K562 (cell line): ENCODE results near the gene UCHL5. TPM values are rescaled to one million over a fixed set of nuclear protein-coding genes. Genes with fewer than 3 reads are reported as not detected.

ENCODE experiments used
- ATAC-seq: fragments of 200-7000 bp; cut with Tn5 transposase; 3 replicates; pipeline ENCODE4 v1.9.1; 2020; ENCODE audit warnings: moderate library complexity
- BruUV-seq: library from RNA; stranded (reverse); fragments of 400-500 nt; replicated peaks from 2 replicates; lab custom pipeline; 2021; lab: Mats Ljungman, UMichigan
- CTCF ChIA-PET: fragments of 300-600 bp; formaldehyde crosslinking; extraction: SDS; loops from one replicate; lab custom pipeline; 2021; ENCODE audit warnings: low intra/inter-chr PET ratio; lab: Yijun Ruan, JAX
- POLR2A ChIA-PET: fragments of 300-600, 350-650 bp; sonication (Branson Sonifier 250); formaldehyde crosslinking; extraction: SDS; loops from one replicate; lab custom pipeline; 2021; ENCODE audit warnings: antibody characterized with exemption, inconsistent platforms; lab: Yijun Ruan, JAX
- DNase-seq, 4 experiments: peaks; one replicate each; pipeline versions ENCODE4 v3.0.0 to v3.0.0-alpha.2; 2011 to 2018; ENCODE audit warnings: low spot score in 3 of 4, mixed read lengths in 3 of 4; ENCODE audit errors: extremely low read depth in 1 of 4
- FAIRE-seq: peaks from 2 replicates; lab custom pipeline; 2011; peaks lifted over from hg19 to GRCh38; lab: Jason Lieb, UNC
- H2AFZ ChIP-seq: 2 replicates; pipeline ENCODE4 v1.6.0; 2011; ENCODE audit warnings: low read depth, low read length, control low read depth, inconsistent platforms
- H3K27ac ChIP-seq: fragments of 200-600 bp; 3 replicates; pipeline ENCODE4 v1.8.0; 2011; ENCODE audit warnings: low read depth, mild to moderate bottlenecking, control low read depth, inconsistent platforms, low read length, moderate library complexity, mixed read lengths; ENCODE audit errors: extremely low read depth
- H3K27me3 ChIP-seq, 2 experiments: fragments of 300-600 bp in 1 of 2; 2 replicates in 1 of 2; 3 replicates in 1 of 2; pipeline versions ENCODE4 v1.6.0 to v1.8.0; 2011; ENCODE audit warnings: inconsistent platforms in 2 of 2, low read length in 2 of 2, mild to moderate bottlenecking in 1 of 2, mixed read lengths in 1 of 2, moderate library complexity in 1 of 2; ENCODE audit not compliant: control insufficient read depth in 2 of 2, insufficient read depth in 2 of 2
- H3K36me3 ChIP-seq: fragments of 300-600 bp; 3 replicates; pipeline ENCODE4 v1.8.0; 2011; ENCODE audit warnings: mild to moderate bottlenecking, low read length, inconsistent platforms; ENCODE audit not compliant: control insufficient read depth, insufficient read depth
- H3K4me1 ChIP-seq, 2 experiments: fragments of 200-600 bp in 1 of 2; replicated peaks in 1 of 2; 2 replicates in 1 of 2; 3 replicates in 1 of 2; pipeline versions ENCODE4 v1.5.1 to v1.8.0; 2011; ENCODE audit warnings: inconsistent platforms in 2 of 2, low read length in 2 of 2, mild to moderate bottlenecking in 1 of 2, mixed read lengths in 1 of 2, moderate library complexity in 1 of 2; ENCODE audit not compliant: control insufficient read depth in 2 of 2, insufficient read depth in 2 of 2
- H3K4me2 ChIP-seq: 2 replicates; pipeline ENCODE4 v1.6.1; 2011; ENCODE audit warnings: low read length, control low read depth, inconsistent platforms, mixed read lengths; ENCODE audit not compliant: insufficient read depth
- H3K4me3 ChIP-seq: fragments of 200-600 bp; sonication (generic), shearing (Covaris generic); 2 replicates; pipeline ENCODE4 v1.5.1; 2016; ENCODE audit warnings: control low read depth, inconsistent platforms
- H3K79me2 ChIP-seq: fragments of 200-600 bp; 3 replicates; pipeline ENCODE4 v1.8.0; 2011; ENCODE audit warnings: low read length, inconsistent platforms; ENCODE audit not compliant: control insufficient read depth, insufficient read depth
- H3K9ac ChIP-seq, 2 experiments: 2 replicates each; pipeline versions ENCODE4 v1.6.0 to v1.6.1; 2011; ENCODE audit warnings: low read depth in 2 of 2, low read length in 2 of 2, control low read depth in 1 of 2, inconsistent platforms in 1 of 2, mild to moderate bottlenecking in 1 of 2, mixed read lengths in 1 of 2; ENCODE audit not compliant: insufficient read depth in 1 of 2
- H3K9me1 ChIP-seq: one replicate; pipeline ENCODE4 v1.6.0; 2011; ENCODE audit warnings: inconsistent platforms, mild to moderate bottlenecking, low read length, moderate library complexity; ENCODE audit not compliant: control insufficient read depth, insufficient read depth
- H3K9me3 ChIP-seq: replicated peaks from 2 replicates; pipeline ENCODE4 v1.5.1; 2011; ENCODE audit warnings: low read depth, low read length, inconsistent platforms; ENCODE audit not compliant: control insufficient read depth, insufficient read depth
- H4K20me1 ChIP-seq: replicated peaks from 2 replicates; pipeline ENCODE4 v1.6.1; 2011; ENCODE audit warnings: low read length, inconsistent platforms, mixed read lengths; ENCODE audit not compliant: control insufficient read depth, insufficient read depth
- FOXK1 ChIP-seq: sonication (generic); formaldehyde crosslinking; IDR thresholded peaks from 2 replicates; pipeline ENCODE4 v1.8.0; 2022; ENCODE audit warnings: missing genetic modification reagents, mild to moderate bottlenecking, borderline replicate concordance
- MAFG ChIP-seq: fragments of 450-650 bp; conservative IDR thresholded peaks from 2 replicates; pipeline ENCODE4 v1.6.1; 2016; ENCODE audit warnings: missing genetic modification characterization, missing compliant biosample characterization
- NCOA2 ChIP-seq, 2 experiments: fragments of 450-650 bp; IDR thresholded peaks; 2 replicates each; pipeline ENCODE4 v1.6.1; 2018; ENCODE audit warnings: mild to moderate bottlenecking in 2 of 2, moderate library complexity in 1 of 2; ENCODE audit not compliant: partially characterized antibody in 2 of 2
- PML ChIP-seq: IDR thresholded peaks from 2 replicates; pipeline ENCODE4 v1.6.1; 2012; ENCODE audit warnings: low read length, inconsistent platforms
- PRDM10 ChIP-seq: fragments of 450-650 bp; IDR thresholded peaks from 2 replicates; pipeline ENCODE4 v1.6.1; 2018; ENCODE audit not compliant: partially characterized antibody
- RBFOX2 ChIP-seq: fragments of 200-400 bp; formaldehyde crosslinking; IDR thresholded peaks from 2 replicates; pipeline ENCODE4 v1.6.1; 2017; ENCODE audit warnings: low read depth, mild to moderate bottlenecking, low read length, moderate library complexity
- RBM14 ChIP-seq: fragments of 200-400 bp; formaldehyde crosslinking; IDR thresholded peaks from 2 replicates; pipeline ENCODE4 v1.6.1; 2018; ENCODE audit warnings: low read depth, mild to moderate bottlenecking, low read length, moderate library complexity, borderline replicate concordance; ENCODE audit not compliant: insufficient read depth
- SNAPC5 ChIP-seq: fragments of 250-450 bp; sonication (Bioruptor Pico); IDR thresholded peaks from 2 replicates; pipeline ENCODE4 v1.8.0; 2021; ENCODE audit warnings: moderate library complexity, mild to moderate bottlenecking, inconsistent platforms
- ZC3H11A ChIP-seq: IDR thresholded peaks from 2 replicates; pipeline ENCODE4 v1.6.1; 2012; ENCODE audit warnings: low read depth, low read length, improper control_type of control experiment
- ZNF174 ChIP-seq: fragments of 250-450 bp; sonication (Bioruptor Pico); IDR thresholded peaks from 2 replicates; pipeline ENCODE4 v1.4.0; 2020; ENCODE audit warnings: mild to moderate bottlenecking
- ZNF398 ChIP-seq: fragments of 250-450 bp; sonication (Bioruptor Pico); IDR thresholded peaks from 2 replicates; pipeline ENCODE4 v1.8.0; 2021; ENCODE audit warnings: moderate library complexity, mild to moderate bottlenecking, inconsistent platforms
- ZNF707 ChIP-seq: fragments of 250-450 bp; sonication (Bioruptor Pico); conservative IDR thresholded peaks from 2 replicates; pipeline ENCODE4 v1.8.0; 2022; ENCODE audit warnings: inconsistent platforms, mild to moderate bottlenecking, moderate library complexity
- WGBS: fragments of 100-300 bp; shearing (Covaris generic); methylation state at CpG from one replicate; pipeline ENCODE4 v1.1.6; 2016; ENCODE audit warnings: low coverage, mixed read lengths; ENCODE audit not compliant: insufficient coverage; ENCODE audit errors: missing lambda C conversion rate; 5-methylcytosine and 5-hydroxymethylcytosine counted together
- in situ Hi-C: fragments of 300-500 bp; cut with MboI; formaldehyde crosslinking; loops from 4 replicates; pipeline ENCODE4 v1.15.0; 2018; ENCODE audit warnings: inconsistent platforms, mixed read lengths
- intact Hi-C: fragments of 100-400 bp; cut with micrococcal nuclease; formaldehyde crosslinking; loops from 2 replicates; pipeline ENCODE4 v1.14.2; 2022
- polyA plus RNA-seq, 8 experiments: library from polyadenylated mRNA; depleted of rRNA in 4 of 8; stranded (reverse) in 5 of 8; unstranded in 3 of 8; fragments of >200 nt; fragmentation: Nextera tagmentation in 2 of 8; fragmentation: Illumina TruSeq in 1 of 8; extraction: Ambion mirVana in 2 of 8; extraction: Trizol in 1 of 8; gene quantifications; 2 replicates each; pipeline versions ENCODE4 v1.2.1 to v1.2.3, GENCODE V29; 2011 to 2014; ENCODE audit warnings: inconsistent platforms in 1 of 8, missing spikeins in 1 of 8
- total RNA-seq, 7 experiments: library from RNA; depleted of rRNA in 6 of 7; stranded (reverse); fragments of >200 nt in 6 of 7; fragmentation: Illumina TruSeq in 2 of 7; extraction: Trizol in 2 of 7; gene quantifications; 2 replicates each; pipeline versions ENCODE4 v1.2.1 to v1.2.3, GENCODE V29; 2011 to 2021; ENCODE audit warnings: low replicate concordance in 1 of 7

Gene UCHL5
- total and polyA plus RNA-seq, 9 of the 15 experiments (the other 6 are each of a cell fraction or from before 2014, with no cell fraction given): 61.0 to 206 (median 122) TPM

GRCh38 chr1:192973202-192973601 is 86.0 kb downstream of the UCHL5 start:
- no peak for ATAC-seq
- in situ Hi-C loops: no loop called here
- peaks cover 3 to 19% of the 10 kb centered on the region in 2 experiments; a peak in 3 of 5 replicates for H3K4me1 ChIP-seq
- CTCF ChIA-PET: no interaction called here
- H3K27ac ChIP-seq: no peak overlapping the region
- POLR2A ChIA-PET: no interaction called here
- H3K9me1 ChIP-seq: no peaks in the 10 kb centered on the region
- intact Hi-C loops: no loop called here
- H4K20me1 ChIP-seq: no peaks in the 10 kb centered on the region
- H3K27me3 ChIP-seq: no peaks in the 10 kb centered on the region; a peak in 1 of 5 replicates
- no peaks in the 10 kb centered on the region for H3K79me2 ChIP-seq
- H3K9ac ChIP-seq: no peak overlapping the region
- TF ChIP-seq PRDM10 (no peak), PML (no peak), RBM14 (no peak), MAFG (tag) (no peak), SNAPC5 (CRISPR knock-in tag) (no peak), RBFOX2 (no peak), ZNF174 (no peak), ZNF398 (CRISPR knock-in tag) (no peak), NCOA2 (IDR thresholded peaks at IDR 0.05; ENCODE audit: partially characterized antibody in 2 of 2) (no peak), ZNF707 (CRISPR knock-in tag) (no peak), ZC3H11A (no peak), FOXK1 (no peak)
- H3K4me2 ChIP-seq: no peak overlapping the region
- H2AFZ ChIP-seq: no peak overlapping the region
- FAIRE-seq: no peak
- WGBS: 21% methylated on average over 1 of the region's 1 CpG
- DNase-seq: no peak
- no peaks in the 10 kb centered on the region for H3K36me3 ChIP-seq
- H3K4me3 ChIP-seq: no peak overlapping the region
- H3K9me3 ChIP-seq: no peaks in the 10 kb centered on the region
- BruUV-seq: no TSS peak
